HG03095 (cell line): ENCODE data around the gene TCHH.
"Not testable (repeated sequence)": the region's sequence is repeated elsewhere in the genome, so short reads cannot be mapped to it uniquely, and the experiment has no call there.

Experiments
- ATAC-seq: cut with Tn5 transposase; IDR thresholded peaks from one replicate; pipeline ENCODE4 v1.9.1; 2021; ENCODE audit warnings: moderate library complexity; ENCODE audit not compliant: unreplicated experiment

Gene TCHH

DNA sequence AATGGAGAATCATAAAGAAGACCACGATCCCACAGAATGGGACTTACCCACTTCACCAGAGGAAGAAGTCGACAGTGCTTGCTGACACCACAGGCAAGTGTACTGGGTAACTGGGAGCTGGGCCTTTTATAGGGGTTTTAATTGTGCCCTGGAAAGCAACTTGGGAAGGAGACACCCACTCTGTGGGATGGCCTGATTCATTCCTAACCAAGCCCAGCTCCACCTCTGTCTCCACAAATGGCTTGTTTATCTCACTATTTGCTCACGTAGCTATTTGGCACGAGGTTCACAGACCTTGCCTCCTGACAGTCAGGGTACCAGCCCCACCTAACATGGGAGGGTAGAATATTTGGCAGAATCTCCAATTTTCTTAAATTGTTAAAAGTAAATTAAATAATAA is at the start of gene TCHH:
TSS of gene TCHH (minus strand) at position 101 of the 400 bp plus-strand sequence. CDS start 1,364 bp downstream, outside the sequence.
- no peak for ATAC-seq

- no peak for ATAC-seq
Observed at GRCh38 chr1:152164517-152165136, 49.4 kb upstream of the TCHH start.

DNA sequence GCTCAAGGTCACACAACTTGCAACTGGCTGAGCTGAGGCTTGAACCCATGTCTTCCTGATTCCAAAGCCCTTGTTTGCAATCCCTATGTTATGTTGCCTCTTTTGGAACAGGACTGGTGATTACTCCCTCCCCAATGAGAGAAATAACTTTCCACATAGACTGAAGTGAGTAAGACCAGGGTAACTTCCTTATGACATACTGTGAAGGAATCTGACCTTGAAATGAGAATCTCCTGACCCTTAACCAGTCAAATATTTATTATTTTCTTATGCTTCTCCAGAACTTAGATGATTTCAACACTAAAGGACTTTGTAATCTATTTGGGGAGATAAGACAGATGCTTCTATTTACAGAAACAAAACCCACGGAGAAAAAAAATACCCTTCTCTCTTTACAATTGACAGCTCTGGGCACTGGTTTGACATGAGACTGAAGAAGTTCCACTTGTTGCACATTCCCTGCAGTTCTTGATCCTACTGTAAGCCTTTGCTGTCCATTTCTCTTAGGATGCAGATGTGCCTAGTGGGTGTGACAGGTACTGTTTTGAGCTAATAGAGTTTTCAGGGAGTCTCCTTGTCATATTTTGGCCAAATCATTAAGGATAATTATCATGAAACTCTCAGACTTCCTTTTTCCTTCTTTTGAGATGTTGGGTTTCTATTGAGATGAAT is 47.7 kb upstream of the TCHH start:
- ATAC-seq: no peak

DNA sequence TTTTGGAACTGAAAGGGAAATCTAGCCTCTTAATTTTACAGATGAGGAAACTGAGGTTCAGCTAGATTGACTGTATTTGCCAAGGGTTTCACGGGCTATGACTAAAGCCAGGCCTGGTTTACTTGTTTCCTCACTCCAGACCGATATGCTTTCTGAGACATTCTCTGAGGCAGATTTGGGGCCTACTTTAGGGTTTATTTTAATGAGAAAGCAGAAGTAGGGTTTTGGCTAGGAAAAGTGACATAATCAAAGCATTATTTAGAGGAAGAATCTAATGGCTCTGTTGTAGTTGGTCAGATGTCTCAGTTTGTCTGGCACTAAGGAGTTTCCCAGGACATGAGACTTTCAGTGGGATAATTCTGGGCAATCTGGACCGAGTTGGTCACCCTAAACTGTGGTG is 45.3 kb upstream of the TCHH start:
- no peak for ATAC-seq

DNA sequence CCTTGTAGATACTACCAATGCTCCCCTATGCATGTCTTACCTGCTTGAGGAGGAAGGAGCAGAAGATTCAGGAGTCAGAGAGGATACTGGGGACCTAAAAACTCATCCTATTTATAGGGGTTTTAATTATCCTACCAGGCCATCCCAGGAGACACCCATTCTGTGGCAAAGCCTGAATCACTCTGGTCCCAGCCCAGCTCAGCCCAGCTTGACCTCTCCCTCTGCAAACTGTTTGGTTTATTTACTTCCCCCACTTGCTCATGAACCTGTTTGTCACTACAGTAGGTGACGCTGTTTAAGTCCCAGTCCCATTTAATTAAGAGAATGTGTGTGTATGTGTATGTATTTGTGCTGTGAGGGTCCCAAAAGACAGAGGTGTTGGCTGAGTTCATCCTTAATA is 43.9 kb upstream of the TCHH start, which contains the start of gene RPTN:
TSS of gene RPTN (minus strand) at position 85 of the 400 bp plus-strand sequence. CDS start 1,339 bp downstream, outside the sequence.
- no peak for ATAC-seq

GRCh38 chr1:152153996-152154395 is 38.8 kb upstream of the TCHH start:
- no peak for ATAC-seq

DNA sequence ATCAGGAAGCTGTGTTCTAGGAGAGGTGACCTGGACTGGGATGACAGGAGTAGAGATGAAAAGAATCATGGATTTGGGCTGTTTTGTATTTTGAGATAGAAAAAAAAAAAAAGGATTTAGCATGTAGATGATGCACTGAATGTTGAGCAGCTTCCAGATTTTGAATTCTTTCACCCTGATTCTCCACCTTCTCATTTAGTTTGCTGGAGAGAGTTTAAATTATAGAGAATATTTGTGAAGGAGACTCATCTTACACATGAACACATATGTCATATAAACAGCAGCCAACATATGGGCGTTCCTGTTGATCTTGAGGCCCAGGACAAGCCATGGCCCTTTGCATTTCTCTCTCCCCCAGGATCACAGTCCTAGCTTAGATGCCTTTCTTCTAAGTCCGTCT is 36.4 kb upstream of the TCHH start:
- no peak for ATAC-seq

DNA sequence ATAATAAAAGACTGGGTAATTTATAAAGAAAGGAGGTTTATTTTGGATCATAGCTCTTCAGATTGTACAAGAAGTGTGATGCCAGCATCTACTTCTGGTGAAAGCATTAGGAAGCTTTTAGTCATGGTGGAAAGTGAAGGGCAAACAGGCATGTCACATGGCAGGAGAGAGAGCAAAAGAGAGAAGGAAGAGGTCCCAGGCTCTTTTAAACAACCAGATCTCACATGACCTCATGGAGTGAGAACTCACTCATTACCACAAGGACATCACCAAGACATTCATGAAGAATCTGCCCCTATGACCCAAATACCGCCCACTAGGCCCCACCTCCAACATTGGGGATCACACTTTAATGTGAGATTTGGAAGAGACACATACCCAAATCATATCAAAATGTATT is 33.7 kb upstream of the TCHH start:
- no peak for ATAC-seq

GRCh38 chr1:152148051-152148450 is 32.8 kb upstream of the TCHH start:
- no peak for ATAC-seq

DNA sequence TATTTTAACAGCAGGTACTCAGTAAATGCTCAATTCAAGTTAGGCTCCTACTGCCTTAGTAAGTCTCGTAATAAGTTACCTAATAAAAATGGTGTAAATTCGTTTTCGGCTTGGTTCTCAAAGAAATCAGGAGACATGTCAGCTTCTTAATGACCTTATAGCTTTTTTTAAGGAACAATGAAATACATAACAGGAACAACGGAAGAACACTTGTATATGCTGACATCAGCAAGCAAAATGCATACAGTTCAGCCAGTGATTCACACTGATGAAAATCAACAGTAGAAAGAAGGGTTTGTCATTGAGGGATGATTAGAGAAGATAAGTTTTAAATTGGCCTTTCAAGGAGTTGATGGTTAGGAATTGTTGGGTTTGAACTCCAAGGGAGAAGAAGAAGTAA is 30.5 kb upstream of the TCHH start:
- no peak for ATAC-seq

DNA sequence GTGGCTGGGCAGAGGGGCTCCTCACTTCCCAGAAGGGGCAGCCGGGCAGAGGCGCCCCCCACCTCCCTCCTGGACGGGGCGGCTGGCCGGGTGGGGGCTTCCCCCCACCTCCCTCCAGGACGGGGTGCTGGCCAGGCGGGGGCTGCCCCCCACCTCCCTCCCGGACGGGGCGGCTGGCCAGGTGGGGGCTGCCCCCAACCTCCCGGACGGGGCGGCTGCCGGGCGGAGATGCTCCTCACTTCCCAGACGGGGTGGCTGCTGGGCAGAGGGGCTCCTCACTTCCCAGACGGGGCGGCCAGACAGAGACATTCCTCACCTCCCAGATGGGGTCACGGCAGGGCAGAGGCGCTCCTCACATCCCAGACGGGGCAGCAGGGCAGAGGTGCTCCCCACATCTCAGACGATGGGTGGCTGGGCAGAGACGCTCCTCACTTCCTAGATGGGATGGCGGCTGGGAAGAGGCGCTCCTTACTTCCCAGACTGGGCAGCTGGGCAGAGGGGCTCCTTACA is 29.5 kb upstream of the TCHH start:
- not testable (repeated sequence) for ATAC-seq

GRCh38 chr1:152143150-152143887 is 28.1 kb upstream of the TCHH start:
- ATAC-seq: no peak

GRCh38 chr1:152141971-152142584 is 26.8 kb upstream of the TCHH start:
- ATAC-seq: no peak

DNA sequence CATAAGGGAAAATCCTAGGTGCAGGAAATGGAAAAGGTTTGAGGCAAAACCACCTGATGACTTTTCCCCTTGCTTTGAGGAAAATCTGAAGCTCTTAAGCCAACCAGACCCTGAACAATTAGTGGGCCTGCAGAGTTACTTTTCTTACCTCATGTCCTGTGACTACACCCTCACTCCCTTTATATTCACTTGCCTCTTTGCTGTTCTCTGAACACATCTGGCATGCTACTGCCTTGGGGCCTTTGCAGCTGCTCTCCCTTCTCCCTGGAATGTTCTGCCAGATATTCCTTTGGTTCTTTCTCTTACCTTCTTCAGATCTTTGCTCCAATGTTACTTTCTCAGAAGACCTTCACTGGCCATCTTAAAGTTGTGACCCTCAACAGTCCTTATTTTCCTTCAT is 22.0 kb upstream of the TCHH start:
- ATAC-seq: no peak

DNA sequence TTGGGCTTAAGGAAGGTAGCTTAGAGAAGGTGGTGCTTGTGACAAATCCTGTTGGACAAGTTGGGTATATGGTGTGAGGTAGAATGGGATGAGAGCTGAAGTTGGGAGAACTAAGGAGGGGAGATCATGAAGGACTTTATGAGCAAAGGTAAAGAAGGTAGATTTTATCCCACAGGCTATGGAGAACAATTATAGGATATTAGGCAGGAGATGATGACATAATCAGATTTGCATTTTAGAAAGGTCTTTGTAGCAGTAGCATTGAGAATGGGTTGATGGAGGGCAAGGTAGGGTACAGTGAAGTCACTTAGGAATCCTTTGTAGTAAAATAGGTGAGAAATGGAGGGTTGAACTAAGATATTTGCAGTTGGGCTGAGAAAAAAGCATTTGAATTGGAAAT is 14.9 kb upstream of the TCHH start:
- ATAC-seq: no peak

DNA sequence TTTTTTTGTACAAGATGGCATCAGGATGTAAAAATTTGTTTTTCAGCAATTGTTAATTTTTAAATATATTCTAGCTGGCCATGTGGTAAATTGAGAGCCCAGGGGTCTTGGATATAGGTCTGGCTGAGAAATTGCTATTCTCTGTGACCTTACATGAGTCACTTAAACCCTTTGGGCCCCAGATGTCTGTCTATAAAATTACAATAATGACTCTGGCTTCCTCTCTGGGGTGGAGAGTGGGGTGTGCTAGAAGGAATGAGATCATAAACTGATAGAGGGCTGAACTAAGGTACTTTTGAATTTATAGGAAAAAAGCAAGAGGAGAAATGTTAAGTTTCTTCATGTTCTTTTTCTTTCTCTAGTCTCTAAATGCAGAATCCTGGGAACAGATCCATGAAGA is 12.4 kb upstream of the TCHH start:
- ATAC-seq: no peak

- no peak for ATAC-seq
Observed at GRCh38 chr1:152125834-152126443, 10.7 kb upstream of the TCHH start.

DNA sequence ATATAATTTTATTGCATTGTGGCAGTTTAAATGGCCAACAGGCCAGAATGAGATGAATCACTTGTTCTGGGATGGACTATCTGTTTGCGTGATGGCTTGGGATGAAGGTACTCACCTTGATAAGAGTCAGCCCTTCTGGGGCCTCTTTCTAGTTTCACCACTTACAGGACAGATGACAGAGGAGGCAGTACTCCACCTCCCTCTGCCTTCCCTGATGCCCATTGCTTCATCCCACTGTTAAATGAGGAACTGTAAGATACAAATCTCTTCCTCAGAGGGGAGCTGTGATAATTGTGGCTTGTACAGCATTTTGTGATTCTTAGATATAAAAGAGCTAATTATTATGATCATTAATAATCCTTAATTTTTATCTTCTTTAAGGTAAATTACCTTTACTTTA is 3.7 kb upstream of the TCHH start:
- no peak for ATAC-seq

- ATAC-seq: no peak
Observed at GRCh38 chr1:152112885-152113432, 2.3 kb downstream of the TCHH start.

DNA sequence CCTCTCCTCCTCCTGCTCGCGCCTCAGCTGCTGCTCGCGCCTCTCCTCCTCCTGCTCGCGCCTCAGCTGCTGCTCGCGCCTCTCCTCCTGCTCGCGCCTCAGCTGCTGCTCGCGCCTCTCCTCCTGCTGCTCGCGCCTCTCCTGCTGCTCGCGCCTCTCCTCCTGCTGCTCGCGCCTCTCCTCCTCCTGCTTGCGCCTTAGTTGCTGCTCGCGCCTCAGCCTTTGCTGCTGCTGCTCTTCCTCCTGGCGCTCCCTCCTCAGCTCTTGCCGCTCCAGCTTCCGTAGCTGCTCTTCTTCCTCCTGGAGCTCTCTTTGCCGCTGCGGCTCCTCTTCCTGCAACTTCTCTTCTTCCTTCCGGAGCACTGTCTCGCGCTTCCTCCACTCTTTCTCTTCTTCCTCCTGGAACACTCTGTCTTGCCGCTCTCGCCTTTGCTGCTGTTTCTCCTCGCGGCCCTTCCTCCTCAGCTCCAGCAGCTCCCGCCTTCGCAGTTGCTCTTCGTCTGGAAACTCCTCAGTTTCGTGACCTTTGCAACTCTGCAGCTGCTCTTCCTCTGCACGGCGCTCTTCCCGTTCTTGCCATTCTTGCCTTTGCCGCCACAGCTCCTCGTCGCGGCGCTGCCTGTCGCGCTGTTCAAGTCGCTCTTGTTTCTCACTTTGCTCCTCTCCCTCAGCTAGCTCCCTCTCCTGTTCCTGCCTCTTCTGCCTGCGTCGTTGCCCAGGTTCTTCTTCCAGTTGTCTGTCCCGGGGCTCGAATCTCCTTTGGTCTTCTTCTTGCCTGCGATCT is 3.0 kb downstream of the TCHH start:
- ATAC-seq: no peak
